SK-N-SH treated with all-trans-retinoic acid at 6 μM for 48 hours (cell line): ENCODE measurements around the gene MTERF1.

ENCODE experiments used
- GLIS3 ChIP-seq: fragments of 250-450 bp; sonication (Bioruptor Pico); IDR thresholded peaks from 2 replicates; pipeline ENCODE4 v1.5.0; 2020; ENCODE audit warnings: mild to moderate bottlenecking, moderate library complexity
- OSR1 ChIP-seq: fragments of 250-450 bp; sonication (Bioruptor Pico); IDR thresholded peaks from 2 replicates; pipeline ENCODE4 v1.8.0; 2022; ENCODE audit warnings: moderate library complexity, mild to moderate bottlenecking, inconsistent platforms
- PATZ1 ChIP-seq: fragments of 250-450 bp; sonication (Bioruptor Pico); IDR thresholded peaks from 2 replicates; pipeline ENCODE4 v1.8.0; 2020; ENCODE audit warnings: mild to moderate bottlenecking, moderate library complexity, borderline replicate concordance
- TCF4 ChIP-seq: fragments of 250-450 bp; sonication (Bioruptor Pico); IDR thresholded peaks from 2 replicates; pipeline ENCODE4 v1.8.0; 2021; ENCODE audit warnings: mild to moderate bottlenecking, moderate library complexity, borderline replicate concordance
- ZC3H10 ChIP-seq: fragments of 250-450 bp; sonication (Bioruptor Pico); IDR thresholded peaks from 2 replicates; pipeline ENCODE4 v1.5.1; 2021; ENCODE audit warnings: mild to moderate bottlenecking, moderate library complexity
- ZFP3 ChIP-seq: fragments of 250-450 bp; sonication (Bioruptor Pico); IDR thresholded peaks from 2 replicates; pipeline ENCODE4 v1.5.0; 2020; ENCODE audit warnings: mild to moderate bottlenecking, moderate library complexity
- ZFP30 ChIP-seq: fragments of 450-650 bp; formaldehyde crosslinking; IDR thresholded peaks from 2 replicates; pipeline ENCODE4 v1.5.0; 2022; ENCODE audit warnings: mild to moderate bottlenecking, moderate library complexity
- ZNF565 ChIP-seq: fragments of 450-650 bp; formaldehyde crosslinking; conservative IDR thresholded peaks from 2 replicates; pipeline ENCODE4 v1.5.0; 2020; ENCODE audit warnings: low read depth, mild to moderate bottlenecking, moderate library complexity
- TF ChIP-seq, protein P1 (sequence below): fragments of 250-450 bp; sonication (Bioruptor Pico); IDR thresholded peaks from 2 replicates; pipeline ENCODE4 v1.5.0; 2020; ENCODE audit warnings: mild to moderate bottlenecking, moderate library complexity

DNA sequence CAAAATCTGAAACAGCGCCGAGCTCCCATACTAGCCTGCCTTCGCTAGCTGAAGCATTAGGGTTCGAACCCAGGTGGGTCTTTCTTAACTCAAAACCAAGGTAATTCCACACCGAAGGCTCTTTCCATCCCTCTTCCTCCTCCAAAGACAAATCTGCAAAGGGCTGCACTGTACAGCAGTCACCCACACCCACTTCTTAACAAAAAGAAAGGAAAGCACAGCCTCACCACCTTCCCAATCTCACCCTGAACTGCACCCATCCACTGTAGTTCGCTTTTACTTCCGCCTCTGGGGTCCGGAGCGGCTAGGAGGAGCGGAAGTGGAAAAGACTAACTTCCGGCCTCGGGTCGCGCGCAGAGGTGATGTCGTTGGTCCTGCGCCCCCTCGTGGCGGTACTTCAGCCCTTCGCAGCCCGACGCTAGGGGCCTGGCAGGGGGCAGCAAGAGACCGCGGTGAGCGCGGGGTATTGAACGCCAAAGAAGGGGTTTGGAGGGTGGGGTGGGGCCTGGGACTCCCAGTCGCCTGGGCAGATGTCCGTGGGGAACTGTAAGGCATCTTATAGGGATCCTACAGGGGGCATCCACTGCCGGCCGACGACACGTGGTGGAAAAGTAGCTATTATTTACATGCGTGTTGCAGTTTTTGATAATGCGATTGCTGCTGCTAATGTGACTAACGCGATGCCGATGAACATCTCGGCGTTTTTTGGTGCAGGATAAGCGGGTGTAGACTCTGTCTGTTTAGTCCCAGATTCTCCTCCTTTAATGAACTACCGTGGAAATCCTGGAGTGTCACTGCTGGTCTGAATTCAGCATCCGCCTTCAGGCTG, at the start of gene MTERF1:
- TF ChIP-seq GLIS3 (CRISPR knock-in tag) (no peak), PATZ1 (CRISPR knock-in tag) (peak; percentile 71; the same call in 1 of the 2 replicates), OSR1 (CRISPR knock-in tag) (no peak), ZNF565 (CRISPR knock-in tag) (no peak), ZFP30 (CRISPR knock-in tag) (no peak), ZC3H10 (CRISPR knock-in tag) (no peak), ZFP3 (CRISPR knock-in tag) (0 out of 2 replicates have a peak, but pooled peaks have one; percentile 52), TCF4 (CRISPR knock-in tag) (peak; percentile 39; the same call in 1 of the 2 replicates)
- TF ChIP-seq, protein P1, sequence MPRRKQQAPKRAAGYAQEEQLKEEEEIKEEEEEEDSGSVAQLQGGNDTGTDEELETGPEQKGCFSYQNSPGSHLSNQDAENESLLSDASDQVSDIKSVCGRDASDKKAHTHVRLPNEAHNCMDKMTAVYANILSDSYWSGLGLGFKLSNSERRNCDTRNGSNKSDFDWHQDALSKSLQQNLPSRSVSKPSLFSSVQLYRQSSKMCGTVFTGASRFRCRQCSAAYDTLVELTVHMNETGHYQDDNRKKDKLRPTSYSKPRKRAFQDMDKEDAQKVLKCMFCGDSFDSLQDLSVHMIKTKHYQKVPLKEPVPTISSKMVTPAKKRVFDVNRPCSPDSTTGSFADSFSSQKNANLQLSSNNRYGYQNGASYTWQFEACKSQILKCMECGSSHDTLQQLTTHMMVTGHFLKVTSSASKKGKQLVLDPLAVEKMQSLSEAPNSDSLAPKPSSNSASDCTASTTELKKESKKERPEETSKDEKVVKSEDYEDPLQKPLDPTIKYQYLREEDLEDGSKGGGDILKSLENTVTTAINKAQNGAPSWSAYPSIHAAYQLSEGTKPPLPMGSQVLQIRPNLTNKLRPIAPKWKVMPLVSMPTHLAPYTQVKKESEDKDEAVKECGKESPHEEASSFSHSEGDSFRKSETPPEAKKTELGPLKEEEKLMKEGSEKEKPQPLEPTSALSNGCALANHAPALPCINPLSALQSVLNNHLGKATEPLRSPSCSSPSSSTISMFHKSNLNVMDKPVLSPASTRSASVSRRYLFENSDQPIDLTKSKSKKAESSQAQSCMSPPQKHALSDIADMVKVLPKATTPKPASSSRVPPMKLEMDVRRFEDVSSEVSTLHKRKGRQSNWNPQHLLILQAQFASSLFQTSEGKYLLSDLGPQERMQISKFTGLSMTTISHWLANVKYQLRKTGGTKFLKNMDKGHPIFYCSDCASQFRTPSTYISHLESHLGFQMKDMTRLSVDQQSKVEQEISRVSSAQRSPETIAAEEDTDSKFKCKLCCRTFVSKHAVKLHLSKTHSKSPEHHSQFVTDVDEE (CRISPR knock-in tag): peak; percentile 57; the same call in 1 of the 2 replicates
